Liver (tissue), 9 donors: ENCODE results near the gene KIF26B. TPM values are rescaled to one million over a fixed set of nuclear protein-coding genes. Genes with fewer than 3 reads are reported as not detected.

Experiments used
- DNase-seq: peaks from one replicate; pipeline ENCODE4 v3.0.0-alpha.2; 2017; ENCODE audit warnings: low spot score
- H3K27ac ChIP-seq, 2 donors: one replicate each; pipeline ENCODE4 v1.7.0; 2013; ENCODE audit warnings: inconsistent platforms in 2 of 2, low read length in 2 of 2, control low read depth in 1 of 2, low read depth in 1 of 2, mild to moderate bottlenecking in 1 of 2
- H3K27me3 ChIP-seq, 4 donors: one replicate each; pipeline versions ENCODE4 v1.6.1 to v1.7.0; 2013; ENCODE audit warnings: low read length in 3 of 4, inconsistent platforms in 1 of 4, mild to moderate bottlenecking in 1 of 4, moderate library complexity in 1 of 4; ENCODE audit not compliant: control insufficient read depth in 4 of 4, insufficient read depth in 4 of 4
- H3K36me3 ChIP-seq, 4 donors: one replicate each; pipeline versions ENCODE4 v1.6.1 to v1.7.0; 2013; ENCODE audit warnings: low read length in 3 of 4, mild to moderate bottlenecking in 3 of 4, low read depth in 1 of 4, moderate library complexity in 1 of 4; ENCODE audit not compliant: control insufficient read depth in 4 of 4, insufficient read depth in 3 of 4
- H3K4me1 ChIP-seq, 4 donors: one replicate each; pipeline versions ENCODE4 v1.6.1 to v1.7.0; 2013; ENCODE audit warnings: low read length in 3 of 4, mild to moderate bottlenecking in 3 of 4, moderate library complexity in 1 of 4; ENCODE audit not compliant: control insufficient read depth in 4 of 4, insufficient read depth in 4 of 4
- H3K4me3 ChIP-seq, 3 donors: one replicate each; pipeline versions ENCODE4 v1.6.1 to v1.7.0; 2013; ENCODE audit warnings: low read length in 3 of 3, control low read depth in 1 of 3, low read depth in 1 of 3, mild to moderate bottlenecking in 1 of 3
- H3K9ac ChIP-seq, 2 donors: one replicate each; pipeline ENCODE4 v1.7.0; 2013; ENCODE audit warnings: low read length in 2 of 2, mild to moderate bottlenecking in 2 of 2, moderate library complexity in 2 of 2, control low read depth in 1 of 2, low read depth in 1 of 2
- H3K9me3 ChIP-seq, 4 donors: one replicate each; pipeline versions ENCODE4 v1.6.1 to v1.7.0; 2013; ENCODE audit warnings: low read length in 3 of 4; ENCODE audit not compliant: control insufficient read depth in 4 of 4
- CTCF ChIP-seq: fragments of 150-350 bp; IDR thresholded peaks from 2 replicates; pipeline ENCODE4 v1.5.1; 2017; ENCODE audit warnings: improper control_type of control experiment, low read depth, low read length; ENCODE audit not compliant: missing input control
- EGR1 ChIP-seq, 2 donors: IDR thresholded peaks; 2 replicates each; pipeline ENCODE4 v1.6.1; 2016 to 2018; ENCODE audit warnings: antibody characterized with exemption in 2 of 2, low read depth in 2 of 2
- FOXA1 ChIP-seq: IDR thresholded peaks from 2 replicates; pipeline ENCODE4 v1.6.1; 2016; ENCODE audit warnings: antibody characterized with exemption
- FOXA2 ChIP-seq: IDR thresholded peaks from 2 replicates; pipeline ENCODE4 v1.6.1; 2016; ENCODE audit warnings: antibody characterized with exemption
- GABPA ChIP-seq, 2 donors: IDR thresholded peaks in 1 of 2; conservative IDR thresholded peaks in 1 of 2; 2 replicates each; pipeline ENCODE4 v1.6.1; 2016; ENCODE audit warnings: antibody characterized with exemption in 2 of 2, mild to moderate bottlenecking in 1 of 2, moderate library complexity in 1 of 2
- HNF4A ChIP-seq, 2 donors: conservative IDR thresholded peaks; 2 replicates each; pipeline ENCODE4 v1.6.1; 2016; ENCODE audit warnings: antibody characterized with exemption in 2 of 2, mild to moderate bottlenecking in 2 of 2
- HNF4G ChIP-seq: IDR thresholded peaks from 2 replicates; pipeline ENCODE4 v1.6.1; 2016; ENCODE audit warnings: antibody characterized with exemption
- JUND ChIP-seq, 2 donors: IDR thresholded peaks; 2 replicates each; pipeline ENCODE4 v1.6.1; 2016; ENCODE audit warnings: antibody characterized with exemption in 2 of 2
- NR2F2 ChIP-seq: IDR thresholded peaks from 2 replicates; pipeline ENCODE4 v1.6.1; 2016; ENCODE audit warnings: antibody characterized with exemption
- RAD21 ChIP-seq, 2 donors: IDR thresholded peaks; 2 replicates each; pipeline ENCODE4 v1.6.1; 2016; ENCODE audit warnings: antibody characterized with exemption in 2 of 2, mild to moderate bottlenecking in 2 of 2
- RXRA ChIP-seq, 2 donors: IDR thresholded peaks; 2 replicates each; pipeline ENCODE4 v1.6.1; 2017 to 2018; ENCODE audit warnings: antibody characterized with exemption in 2 of 2, mild to moderate bottlenecking in 1 of 2
- SP1 ChIP-seq: IDR thresholded peaks from 2 replicates; pipeline ENCODE4 v1.6.1; 2018; ENCODE audit warnings: antibody characterized with exemption, mild to moderate bottlenecking
- YY1 ChIP-seq: IDR thresholded peaks from 2 replicates; pipeline ENCODE4 v1.6.1; 2016; ENCODE audit warnings: antibody characterized with exemption, mild to moderate bottlenecking
- WGBS: extraction: QIAGEN DNeasy Blood & Tissue Kit; methylation state at CpG from one replicate; pipeline ENCODE4 v1.1.7; 2013; 5-methylcytosine and 5-hydroxymethylcytosine counted together
- polyA plus RNA-seq, 2 donors: library from polyadenylated mRNA; stranded (reverse) in 1 of 2; unstranded in 1 of 2; fragments of 200-250 nt in 1 of 2; fragments of >200 nt in 1 of 2; fragmentation: Nextera tagmentation in 1 of 2; extraction: Ambion mirVana in 1 of 2; gene quantifications; one replicate each; pipeline versions ENCODE4 v1.2.1 to v1.2.3, GENCODE V29; 2013 to 2015
- total RNA-seq, 2 donors: library from RNA; depleted of rRNA; stranded (reverse); fragments of >200 nt; gene quantifications; one replicate each; pipeline ENCODE4 v1.2.3, GENCODE V29; 2014
- TF ChIP-seq, protein P1 (sequence below): IDR thresholded peaks from 2 replicates; pipeline ENCODE4 v1.6.1; 2016; ENCODE audit warnings: antibody characterized with exemption
- TF ChIP-seq, protein P2 (sequence below): IDR thresholded peaks from 2 replicates; pipeline ENCODE4 v1.6.1; 2016; ENCODE audit warnings: antibody characterized with exemption
- TF ChIP-seq, protein P3 (sequence below): IDR thresholded peaks from 2 replicates; pipeline ENCODE4 v1.6.1; 2016; ENCODE audit warnings: antibody characterized with exemption, mild to moderate bottlenecking
- TF ChIP-seq, protein P4 (sequence below): IDR thresholded peaks from 2 replicates; pipeline ENCODE4 v1.6.1; 2016; ENCODE audit warnings: antibody characterized with exemption
- donor health status: healthy.
- donor health status: healthy.
- donor health status: healthy.
- donor health status: healthy.
- donor health status: healthy.

Gene KIF26B
- total and polyA plus RNA-seq, 4 donors, result 0.10 to 1.7 (median 0.34) TPM

DNA sequence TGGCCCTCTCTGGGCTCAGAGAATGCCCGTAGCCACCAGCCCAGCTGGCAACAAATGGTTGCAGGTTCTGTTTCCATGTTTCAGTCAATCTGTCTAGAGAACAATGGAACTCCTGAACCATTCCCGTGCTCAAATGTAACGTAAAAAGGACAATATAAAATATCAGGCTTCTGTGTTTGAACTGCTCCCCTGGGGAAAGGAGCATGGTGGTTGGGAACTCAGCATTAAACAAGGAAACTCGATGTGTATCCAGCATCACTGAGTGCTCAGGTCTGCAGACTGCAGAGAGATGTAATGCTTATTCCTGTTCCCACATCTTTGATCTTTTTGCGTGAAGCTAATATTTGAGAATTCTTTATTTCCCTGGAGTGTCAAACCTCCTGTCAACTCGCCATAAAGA, 326.5 kb downstream of the KIF26B start:
- no peak for TF ChIP-seq EGR1 (IDR thresholded peaks at IDR 0.05; ENCODE audit: low read depth in 2 of 2)

DNA sequence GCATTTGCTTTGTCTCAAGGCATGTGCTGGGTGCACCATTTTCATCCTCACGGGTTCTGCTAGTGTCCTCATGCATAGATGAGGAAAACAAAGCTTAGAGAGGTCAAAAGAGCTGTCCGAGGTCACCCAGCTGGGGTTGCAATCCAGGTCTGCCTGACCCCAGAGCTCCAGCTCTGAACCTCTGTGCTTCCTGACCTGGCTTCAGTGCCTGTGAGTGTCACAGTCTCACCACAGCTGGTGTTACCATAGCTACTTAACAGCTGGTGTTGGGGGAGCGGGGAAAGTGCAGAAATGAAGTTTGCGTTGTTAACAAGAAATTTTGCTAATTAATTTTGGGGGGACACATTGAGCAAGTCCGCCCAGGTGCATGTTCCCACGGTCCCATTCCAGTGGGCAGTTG, 328.5 kb downstream of the KIF26B start:
- DNase-seq, result no peak
- TF ChIP-seq RAD21 (IDR thresholded peaks at IDR 0.05), result no peak
- TF ChIP-seq SP1, result no peak
- TF ChIP-seq FOXA2, result no peak
- TF ChIP-seq, protein P1, sequence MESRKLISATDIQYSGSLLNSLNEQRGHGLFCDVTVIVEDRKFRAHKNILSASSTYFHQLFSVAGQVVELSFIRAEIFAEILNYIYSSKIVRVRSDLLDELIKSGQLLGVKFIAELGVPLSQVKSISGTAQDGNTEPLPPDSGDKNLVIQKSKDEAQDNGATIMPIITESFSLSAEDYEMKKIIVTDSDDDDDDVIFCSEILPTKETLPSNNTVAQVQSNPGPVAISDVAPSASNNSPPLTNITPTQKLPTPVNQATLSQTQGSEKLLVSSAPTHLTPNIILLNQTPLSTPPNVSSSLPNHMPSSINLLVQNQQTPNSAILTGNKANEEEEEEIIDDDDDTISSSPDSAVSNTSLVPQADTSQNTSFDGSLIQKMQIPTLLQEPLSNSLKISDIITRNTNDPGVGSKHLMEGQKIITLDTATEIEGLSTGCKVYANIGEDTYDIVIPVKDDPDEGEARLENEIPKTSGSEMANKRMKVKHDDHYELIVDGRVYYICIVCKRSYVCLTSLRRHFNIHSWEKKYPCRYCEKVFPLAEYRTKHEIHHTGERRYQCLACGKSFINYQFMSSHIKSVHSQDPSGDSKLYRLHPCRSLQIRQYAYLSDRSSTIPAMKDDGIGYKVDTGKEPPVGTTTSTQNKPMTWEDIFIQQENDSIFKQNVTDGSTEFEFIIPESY, result no peak
- no peak for TF ChIP-seq HNF4A (conservative IDR thresholded peaks at IDR 0.05)
- TF ChIP-seq HNF4G, result no peak
- TF ChIP-seq, protein P2, sequence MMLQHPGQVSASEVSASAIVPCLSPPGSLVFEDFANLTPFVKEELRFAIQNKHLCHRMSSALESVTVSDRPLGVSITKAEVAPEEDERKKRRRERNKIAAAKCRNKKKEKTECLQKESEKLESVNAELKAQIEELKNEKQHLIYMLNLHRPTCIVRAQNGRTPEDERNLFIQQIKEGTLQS, result no peak
- 70% methylated on average over 6 of the region's 6 CpGs for WGBS

More for the DNA sequence above, 326.5 kb downstream of the KIF26B start:
- Histone ChIP-seq H3K27me3 (no peaks in the 10 kb centered on the region), H3K36me3 (no peaks in the 10 kb centered on the region), H3K4me1 (no peaks in the 10 kb centered on the region), H3K9ac (no peak overlapping the region), H3K9me3 (no peaks in the 10 kb centered on the region), H3K27ac (no peak overlapping the region), H3K4me3 (no peak overlapping the region)
- 84% methylated on average over 6 of the region's 6 CpGs for WGBS
- DNase-seq, result no peak

DNA sequence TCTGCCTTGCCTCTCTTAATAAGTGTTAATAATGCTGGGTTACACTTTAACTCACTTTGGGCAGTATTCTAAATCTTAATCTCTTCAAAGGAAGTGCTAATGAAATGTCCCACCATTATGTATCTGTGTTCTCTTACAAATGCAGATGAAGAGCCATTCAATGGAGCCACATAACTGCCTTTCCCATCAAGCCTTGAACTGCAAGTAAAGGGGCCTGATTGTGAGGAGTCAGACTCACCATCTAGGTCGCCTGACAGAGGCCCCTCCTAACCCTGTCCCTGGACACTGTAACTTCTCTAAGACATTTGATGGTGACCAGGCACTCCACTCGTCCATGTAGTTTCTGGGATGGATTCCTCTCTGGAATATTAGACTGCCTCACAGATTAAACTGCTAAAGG, 329.4 kb downstream of the KIF26B start:
- H3K36me3 ChIP-seq, result no peaks in the 10 kb centered on the region
- no peaks in the 10 kb centered on the region for H3K9me3 ChIP-seq
- no peak overlapping the region for H3K27ac ChIP-seq
- DNase-seq, result no peak
- H3K4me3 ChIP-seq, result no peak overlapping the region
- WGBS, result 69% methylated on average over 2 of the region's 2 CpGs
- H3K4me1 ChIP-seq, result no peaks in the 10 kb centered on the region
- no peak overlapping the region for H3K9ac ChIP-seq
- TF ChIP-seq NR2F2 (no peak), FOXA1 (no peak), CTCF (no peak), JUND (IDR thresholded peaks at IDR 0.05) (no peak), GABPA (IDR thresholded peaks at IDR 0.05 in 1 of 2, conservative IDR thresholded peaks at IDR 0.05 in 1 of 2) (no peak), HNF4G (no peak), YY1 (no peak), SP1 (no peak), FOXA2 (no peak), RXRA (IDR thresholded peaks at IDR 0.05) (no peak), RAD21 (IDR thresholded peaks at IDR 0.05) (no peak)
- TF ChIP-seq, protein P3, sequence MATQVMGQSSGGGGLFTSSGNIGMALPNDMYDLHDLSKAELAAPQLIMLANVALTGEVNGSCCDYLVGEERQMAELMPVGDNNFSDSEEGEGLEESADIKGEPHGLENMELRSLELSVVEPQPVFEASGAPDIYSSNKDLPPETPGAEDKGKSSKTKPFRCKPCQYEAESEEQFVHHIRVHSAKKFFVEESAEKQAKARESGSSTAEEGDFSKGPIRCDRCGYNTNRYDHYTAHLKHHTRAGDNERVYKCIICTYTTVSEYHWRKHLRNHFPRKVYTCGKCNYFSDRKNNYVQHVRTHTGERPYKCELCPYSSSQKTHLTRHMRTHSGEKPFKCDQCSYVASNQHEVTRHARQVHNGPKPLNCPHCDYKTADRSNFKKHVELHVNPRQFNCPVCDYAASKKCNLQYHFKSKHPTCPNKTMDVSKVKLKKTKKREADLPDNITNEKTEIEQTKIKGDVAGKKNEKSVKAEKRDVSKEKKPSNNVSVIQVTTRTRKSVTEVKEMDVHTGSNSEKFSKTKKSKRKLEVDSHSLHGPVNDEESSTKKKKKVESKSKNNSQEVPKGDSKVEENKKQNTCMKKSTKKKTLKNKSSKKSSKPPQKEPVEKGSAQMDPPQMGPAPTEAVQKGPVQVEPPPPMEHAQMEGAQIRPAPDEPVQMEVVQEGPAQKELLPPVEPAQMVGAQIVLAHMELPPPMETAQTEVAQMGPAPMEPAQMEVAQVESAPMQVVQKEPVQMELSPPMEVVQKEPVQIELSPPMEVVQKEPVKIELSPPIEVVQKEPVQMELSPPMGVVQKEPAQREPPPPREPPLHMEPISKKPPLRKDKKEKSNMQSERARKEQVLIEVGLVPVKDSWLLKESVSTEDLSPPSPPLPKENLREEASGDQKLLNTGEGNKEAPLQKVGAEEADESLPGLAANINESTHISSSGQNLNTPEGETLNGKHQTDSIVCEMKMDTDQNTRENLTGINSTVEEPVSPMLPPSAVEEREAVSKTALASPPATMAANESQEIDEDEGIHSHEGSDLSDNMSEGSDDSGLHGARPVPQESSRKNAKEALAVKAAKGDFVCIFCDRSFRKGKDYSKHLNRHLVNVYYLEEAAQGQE, result no peak
- TF ChIP-seq, protein P4, sequence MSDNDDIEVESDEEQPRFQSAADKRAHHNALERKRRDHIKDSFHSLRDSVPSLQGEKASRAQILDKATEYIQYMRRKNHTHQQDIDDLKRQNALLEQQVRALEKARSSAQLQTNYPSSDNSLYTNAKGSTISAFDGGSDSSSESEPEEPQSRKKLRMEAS, result no peak
- TF ChIP-seq, protein P2, result no peak
- no peaks in the 10 kb centered on the region for H3K27me3 ChIP-seq

More for the DNA sequence above, 328.5 kb downstream of the KIF26B start:
- H3K27ac ChIP-seq, result no peak overlapping the region
- H3K27me3 ChIP-seq, result no peaks in the 10 kb centered on the region
- no peaks in the 10 kb centered on the region for H3K9me3 ChIP-seq
- H3K36me3 ChIP-seq, result no peaks in the 10 kb centered on the region
- no peaks in the 10 kb centered on the region for H3K4me1 ChIP-seq
- no peak overlapping the region for H3K4me3 ChIP-seq
- no peak overlapping the region for H3K9ac ChIP-seq
